Vagina (tissue), 2 donors: ENCODE measurements around the gene CADPS.

Experiments
- POLR2A ChIP-seq, 2 donors: fragments of 450-650 bp; IDR thresholded peaks; one replicate each; pipeline ENCODE4 v1.6.1; 2017; ENCODE audit warnings: antibody characterized with exemption in 2 of 2, mild to moderate bottlenecking in 2 of 2, moderate library complexity in 2 of 2
- TF ChIP-seq, protein P1 (sequence below), 3 experiments: fragments of 450-650 bp in 2 of 3; fragments of 200-600 bp in 1 of 3; sonication (generic) in 1 of 3; IDR thresholded peaks; one replicate each; pipeline ENCODE4 v1.5.1; 2017 to 2019; ENCODE audit warnings: antibody characterized with exemption in 3 of 3, mild to moderate bottlenecking in 2 of 3, moderate library complexity in 2 of 3

DNA sequence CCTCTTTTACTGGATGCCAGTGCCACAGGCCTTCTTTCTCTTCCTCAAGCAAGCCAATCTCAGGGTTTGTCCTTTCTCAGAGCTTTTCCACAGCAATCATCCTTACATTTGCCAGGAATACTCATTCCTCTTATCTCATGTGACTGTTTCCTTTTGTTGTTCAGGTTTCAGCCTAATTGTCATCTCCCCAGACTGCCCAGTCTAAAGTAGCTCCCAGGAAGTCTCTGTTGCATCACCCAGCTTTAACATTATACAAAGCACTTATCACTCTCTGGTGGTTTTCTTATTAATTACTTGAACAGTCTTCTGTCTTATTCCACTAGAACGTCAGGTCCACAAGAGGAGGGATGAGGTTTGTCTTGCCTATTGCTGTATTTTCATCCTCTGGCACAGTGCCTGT lies 65.8 kb downstream of the CADPS start:
- no peak for TF ChIP-seq POLR2A (IDR thresholded peaks at IDR 0.05)
- TF ChIP-seq, protein P1, sequence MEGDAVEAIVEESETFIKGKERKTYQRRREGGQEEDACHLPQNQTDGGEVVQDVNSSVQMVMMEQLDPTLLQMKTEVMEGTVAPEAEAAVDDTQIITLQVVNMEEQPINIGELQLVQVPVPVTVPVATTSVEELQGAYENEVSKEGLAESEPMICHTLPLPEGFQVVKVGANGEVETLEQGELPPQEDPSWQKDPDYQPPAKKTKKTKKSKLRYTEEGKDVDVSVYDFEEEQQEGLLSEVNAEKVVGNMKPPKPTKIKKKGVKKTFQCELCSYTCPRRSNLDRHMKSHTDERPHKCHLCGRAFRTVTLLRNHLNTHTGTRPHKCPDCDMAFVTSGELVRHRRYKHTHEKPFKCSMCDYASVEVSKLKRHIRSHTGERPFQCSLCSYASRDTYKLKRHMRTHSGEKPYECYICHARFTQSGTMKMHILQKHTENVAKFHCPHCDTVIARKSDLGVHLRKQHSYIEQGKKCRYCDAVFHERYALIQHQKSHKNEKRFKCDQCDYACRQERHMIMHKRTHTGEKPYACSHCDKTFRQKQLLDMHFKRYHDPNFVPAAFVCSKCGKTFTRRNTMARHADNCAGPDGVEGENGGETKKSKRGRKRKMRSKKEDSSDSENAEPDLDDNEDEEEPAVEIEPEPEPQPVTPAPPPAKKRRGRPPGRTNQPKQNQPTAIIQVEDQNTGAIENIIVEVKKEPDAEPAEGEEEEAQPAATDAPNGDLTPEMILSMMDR (IDR thresholded peaks at IDR 0.05), result no peak
